GM23338 (cell line): ENCODE data around the gene CPNE5. TPM values are rescaled to one million over a fixed set of nuclear protein-coding genes. Genes with fewer than 3 reads are reported as not detected.

Experiments
- ATAC-seq: fragments of 200-7000 bp; cut with Tn5 transposase; 3 replicates; pipeline ENCODE4 v1.9.1; 2020
- DNase-seq: peaks from one replicate; pipeline ENCODE4 v3.0.0-alpha.2; 2015; ENCODE audit warnings: low spot score
- H2AFZ ChIP-seq: fragments of 200-600 bp; sonication (generic); 2 replicates; pipeline ENCODE4 v1.8.0; 2016; ENCODE audit warnings: antibody characterized with exemption, mild to moderate bottlenecking, moderate library complexity
- H3F3A ChIP-seq: fragments of 200-600 bp; sonication (generic); replicated peaks from 2 replicates; pipeline ENCODE4 v1.8.0; 2017; ENCODE audit warnings: antibody characterized with exemption, mixed run types, low read depth
- H3K27ac ChIP-seq: fragments of 200-600 bp; sonication (generic); 2 replicates; pipeline ENCODE4 v1.6.1; 2016; ENCODE audit warnings: low read depth
- H3K27me3 ChIP-seq: fragments of 200-600 bp; sonication (generic); 2 replicates; pipeline ENCODE4 v1.8.0; 2016; ENCODE audit warnings: mild to moderate bottlenecking, mixed run types, moderate library complexity; ENCODE audit not compliant: insufficient read depth
- H3K36me3 ChIP-seq: fragments of 200-600 bp; sonication (generic); 2 replicates; pipeline ENCODE4 v1.8.0; 2016; ENCODE audit warnings: mild to moderate bottlenecking; ENCODE audit not compliant: insufficient read depth
- H3K4me1 ChIP-seq: fragments of 200-600 bp; sonication (generic); 2 replicates; pipeline ENCODE4 v1.8.0; 2016; ENCODE audit warnings: mild to moderate bottlenecking, moderate library complexity; ENCODE audit not compliant: insufficient read depth
- H3K4me2 ChIP-seq: fragments of 200-600 bp; sonication (generic); 2 replicates; pipeline ENCODE4 v1.7.1; 2017; ENCODE audit warnings: mixed run types
- H3K4me3 ChIP-seq: fragments of 200-600 bp; sonication (generic); 2 replicates; pipeline ENCODE4 v1.6.1; 2016; ENCODE audit warnings: mixed run types
- H3K79me2 ChIP-seq: fragments of 200-600 bp; sonication (generic); replicated peaks from 2 replicates; pipeline ENCODE4 v1.8.0; 2017; ENCODE audit warnings: mild to moderate bottlenecking; ENCODE audit not compliant: insufficient read depth
- H3K9me2 ChIP-seq: fragments of 200-600 bp; sonication (generic); 2 replicates; pipeline ENCODE4 v1.8.0; 2017; ENCODE audit not compliant: insufficient read depth
- H4K20me1 ChIP-seq: fragments of 200-600 bp; sonication (generic); replicated peaks from 2 replicates; pipeline ENCODE4 v1.8.0; 2017; ENCODE audit warnings: mild to moderate bottlenecking; ENCODE audit not compliant: insufficient read depth
- H3K27ac Mint-ChIP-seq: 2 replicates; pipeline ENCODE4 v1.8.0; 2020; ENCODE audit warnings: inconsistent platforms, mild to moderate bottlenecking, moderate library complexity, mixed read lengths
- H3K27me3 Mint-ChIP-seq: 3 replicates; pipeline ENCODE4 v1.8.0; 2022; ENCODE audit warnings: low read depth, mild to moderate bottlenecking, moderate library complexity, mixed read lengths, inconsistent platforms; ENCODE audit not compliant: insufficient read depth, poor library complexity
- H3K36me3 Mint-ChIP-seq: 3 replicates; pipeline ENCODE4 v1.8.0; 2021; ENCODE audit warnings: low read depth, mild to moderate bottlenecking, inconsistent platforms, moderate library complexity, mixed read lengths
- H3K4me1 Mint-ChIP-seq: 3 replicates; pipeline ENCODE4 v1.8.0; 2020; ENCODE audit warnings: mild to moderate bottlenecking, inconsistent platforms, mixed read lengths
- H3K4me3 Mint-ChIP-seq: 3 replicates; pipeline ENCODE4 v1.8.0; 2021; ENCODE audit warnings: moderate library complexity, mild to moderate bottlenecking, inconsistent platforms, mixed read lengths
- H3K9me3 Mint-ChIP-seq: 3 replicates; pipeline ENCODE4 v1.8.0; 2020; ENCODE audit warnings: moderate library complexity, mild to moderate bottlenecking, inconsistent platforms, mixed read lengths
- CREB1 ChIP-seq: fragments of 250-450 bp; sonication (Bioruptor Pico); IDR thresholded peaks from 2 replicates; pipeline ENCODE4 v1.5.0; 2020; ENCODE audit warnings: low read depth, mild to moderate bottlenecking, moderate library complexity
- EZH2phosphoT487 ChIP-seq: fragments of 200-600 bp; sonication (generic); IDR thresholded peaks from one replicate; pipeline ENCODE4 v1.8.1; 2018; ENCODE audit warnings: antibody characterized with exemption; ENCODE audit not compliant: unreplicated experiment
- JUNB ChIP-seq: IDR thresholded peaks from one replicate; pipeline ENCODE4 v1.6.1; 2016; ENCODE audit warnings: antibody characterized with exemption; ENCODE audit not compliant: unreplicated experiment
- NANOG ChIP-seq: IDR thresholded peaks from 2 replicates; pipeline ENCODE4 v1.6.1; 2016; ENCODE audit warnings: antibody characterized with exemption, borderline replicate concordance
- STAT1 ChIP-seq: IDR thresholded peaks from one replicate; pipeline ENCODE4 v1.6.1; 2016; ENCODE audit warnings: antibody characterized with exemption; ENCODE audit not compliant: unreplicated experiment
- ZNF114 ChIP-seq: fragments of 250-450 bp; sonication (Bioruptor Pico); IDR thresholded peaks from 2 replicates; pipeline ENCODE4 v1.5.0; 2020; ENCODE audit warnings: mild to moderate bottlenecking, moderate library complexity
- ZNF331 ChIP-seq: fragments of 250-450 bp; sonication (Bioruptor Pico); IDR thresholded peaks from 2 replicates; pipeline ENCODE4 v1.5.0; 2020; ENCODE audit warnings: low read depth, mild to moderate bottlenecking, moderate library complexity
- ZNF462 ChIP-seq: fragments of 250-450 bp; sonication (Bioruptor Pico); IDR thresholded peaks from 2 replicates; pipeline ENCODE4 v1.5.0; 2020; ENCODE audit warnings: mild to moderate bottlenecking, moderate library complexity
- polyA plus RNA-seq: library from polyadenylated mRNA; unstranded; fragments of >200 nt; fragmentation: Nextera tagmentation; extraction: Ambion mirVana; gene quantifications from 2 replicates; pipeline ENCODE4 v1.2.1, GENCODE V29; 2016
- total RNA-seq: library from RNA; depleted of rRNA; stranded (reverse); fragments of >200 nt; shearing (Covaris generic); gene quantifications from 2 replicates; pipeline ENCODE4 v1.2.3, GENCODE V29; 2014
- TF ChIP-seq, protein P1 (sequence below): IDR thresholded peaks from one replicate; pipeline ENCODE4 v1.6.1; 2018; ENCODE audit warnings: antibody characterized with exemption; ENCODE audit not compliant: unreplicated experiment
- TF ChIP-seq, protein P2 (sequence below): IDR thresholded peaks from 2 replicates; pipeline ENCODE4 v1.6.1; 2016; ENCODE audit warnings: antibody characterized with exemption

CPNE5 gene
- total and polyA plus RNA-seq, 2 experiments from 2014 or later: 0.14 to 0.42 TPM

GRCh38 chr6:36830577-36830976 lies 8.7 kb downstream of the CPNE5 start (continued):
- TF ChIP-seq, protein P1, sequence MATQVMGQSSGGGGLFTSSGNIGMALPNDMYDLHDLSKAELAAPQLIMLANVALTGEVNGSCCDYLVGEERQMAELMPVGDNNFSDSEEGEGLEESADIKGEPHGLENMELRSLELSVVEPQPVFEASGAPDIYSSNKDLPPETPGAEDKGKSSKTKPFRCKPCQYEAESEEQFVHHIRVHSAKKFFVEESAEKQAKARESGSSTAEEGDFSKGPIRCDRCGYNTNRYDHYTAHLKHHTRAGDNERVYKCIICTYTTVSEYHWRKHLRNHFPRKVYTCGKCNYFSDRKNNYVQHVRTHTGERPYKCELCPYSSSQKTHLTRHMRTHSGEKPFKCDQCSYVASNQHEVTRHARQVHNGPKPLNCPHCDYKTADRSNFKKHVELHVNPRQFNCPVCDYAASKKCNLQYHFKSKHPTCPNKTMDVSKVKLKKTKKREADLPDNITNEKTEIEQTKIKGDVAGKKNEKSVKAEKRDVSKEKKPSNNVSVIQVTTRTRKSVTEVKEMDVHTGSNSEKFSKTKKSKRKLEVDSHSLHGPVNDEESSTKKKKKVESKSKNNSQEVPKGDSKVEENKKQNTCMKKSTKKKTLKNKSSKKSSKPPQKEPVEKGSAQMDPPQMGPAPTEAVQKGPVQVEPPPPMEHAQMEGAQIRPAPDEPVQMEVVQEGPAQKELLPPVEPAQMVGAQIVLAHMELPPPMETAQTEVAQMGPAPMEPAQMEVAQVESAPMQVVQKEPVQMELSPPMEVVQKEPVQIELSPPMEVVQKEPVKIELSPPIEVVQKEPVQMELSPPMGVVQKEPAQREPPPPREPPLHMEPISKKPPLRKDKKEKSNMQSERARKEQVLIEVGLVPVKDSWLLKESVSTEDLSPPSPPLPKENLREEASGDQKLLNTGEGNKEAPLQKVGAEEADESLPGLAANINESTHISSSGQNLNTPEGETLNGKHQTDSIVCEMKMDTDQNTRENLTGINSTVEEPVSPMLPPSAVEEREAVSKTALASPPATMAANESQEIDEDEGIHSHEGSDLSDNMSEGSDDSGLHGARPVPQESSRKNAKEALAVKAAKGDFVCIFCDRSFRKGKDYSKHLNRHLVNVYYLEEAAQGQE: no peak

- Histone ChIP-seq H3K79me2 (no peaks in the 10 kb centered on the region), H3K4me2 (no peak overlapping the region), H3K9me2 (no peaks in the 10 kb centered on the region), H2AFZ (peak overlapping the region; percentile 66; the same call in 1 of the 2 replicates), H4K20me1 (no peaks in the 10 kb centered on the region), H3K36me3 (no peaks in the 10 kb centered on the region), H3K4me3 (no peak overlapping the region), H3K27me3 (peaks cover under 1% of the 10 kb centered on the region; the same call in 1 of the 2 replicates), H3K27ac (no peak overlapping the region), H3K4me1 (peaks cover 3% of the 10 kb centered on the region), H3F3A (no peaks in the 10 kb centered on the region)
- no peak overlapping the region for H3K4me3 Mint-ChIP-seq
- peaks cover 23% of the 10 kb centered on the region for H3K4me1 Mint-ChIP-seq
- DNase-seq: no peak
- no peak for ATAC-seq
- H3K27me3 Mint-ChIP-seq: peaks cover 3% of the 10 kb centered on the region
- H3K36me3 Mint-ChIP-seq: peaks cover 4% of the 10 kb centered on the region; the same call in 1 of the 3 replicates
- H3K9me3 Mint-ChIP-seq: peaks cover 6% of the 10 kb centered on the region; the same call in 2 of the 3 replicates
- no peak overlapping the region for H3K27ac Mint-ChIP-seq
- no peak for TF ChIP-seq ZNF462 (CRISPR knock-in tag)
- TF ChIP-seq, protein P1: no peak
- TF ChIP-seq, protein P2, sequence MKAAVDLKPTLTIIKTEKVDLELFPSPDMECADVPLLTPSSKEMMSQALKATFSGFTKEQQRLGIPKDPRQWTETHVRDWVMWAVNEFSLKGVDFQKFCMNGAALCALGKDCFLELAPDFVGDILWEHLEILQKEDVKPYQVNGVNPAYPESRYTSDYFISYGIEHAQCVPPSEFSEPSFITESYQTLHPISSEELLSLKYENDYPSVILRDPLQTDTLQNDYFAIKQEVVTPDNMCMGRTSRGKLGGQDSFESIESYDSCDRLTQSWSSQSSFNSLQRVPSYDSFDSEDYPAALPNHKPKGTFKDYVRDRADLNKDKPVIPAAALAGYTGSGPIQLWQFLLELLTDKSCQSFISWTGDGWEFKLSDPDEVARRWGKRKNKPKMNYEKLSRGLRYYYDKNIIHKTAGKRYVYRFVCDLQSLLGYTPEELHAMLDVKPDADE: no peak
- TF ChIP-seq NANOG: no peak
- TF ChIP-seq ZNF114 (CRISPR knock-in tag): no peak
- no peak for TF ChIP-seq EZH2phosphoT487
- no peak for TF ChIP-seq STAT1
- TF ChIP-seq JUNB: no peak
- TF ChIP-seq ZNF331 (CRISPR knock-in tag): no peak
- no peak for TF ChIP-seq CREB1 (CRISPR knock-in tag)
These were observed 9.2 kb downstream of the CPNE5 start for GRCh38 chr6:36829919-36830544.
